ENCODE data around the gene KRT27. TPM values are rescaled to one million over a fixed set of nuclear protein-coding genes. Genes with fewer than 3 reads are reported as not detected.
"Not testable (repeated sequence)": the region's sequence is repeated elsewhere in the genome, so short reads cannot be mapped to it uniquely, and the experiment has no call there.

KRT27 gene
- total RNA-seq, 1 donor from 2014 or later: not detected

GRCh38 chr17:40760105-40761016, 22.0 kb downstream of the KRT27 start:
- DNase-seq (ENCODE audit: low read depth): no peak

GRCh38 chr17:40755231-40755630, 27.1 kb downstream of the KRT27 start, which contains the start of gene KRT25:
Gene KRT25, minus strand, starts transcription at chr17:40755331. Its CDS starts 60 bp downstream, at chr17:40755271.
- no peak for DNase-seq (ENCODE audit: low read depth)

GRCh38 chr17:40753804-40754203, 28.5 kb downstream of the KRT27 start:
- no peak for DNase-seq (ENCODE audit: low read depth)

GRCh38 chr17:40751065-40751464, 31.3 kb downstream of the KRT27 start:
- DNase-seq (ENCODE audit: low read depth): no peak

GRCh38 chr17:40750391-40750790, 32.0 kb downstream of the KRT27 start:
- DNase-seq (ENCODE audit: low read depth): no peak

GRCh38 chr17:40748666-40749065, 33.7 kb downstream of the KRT27 start:
- DNase-seq (ENCODE audit: low read depth): not testable (repeated sequence)

- DNase-seq (ENCODE audit: low read depth): no peak
Observed at GRCh38 chr17:40738553-40738952, 43.8 kb downstream of the KRT27 start.

- no peak for DNase-seq (ENCODE audit: low read depth)
Observed at GRCh38 chr17:40735016-40735415, 47.3 kb downstream of the KRT27 start.

- no peak for DNase-seq (ENCODE audit: low read depth)
Observed at GRCh38 chr17:40734018-40734417, 48.3 kb downstream of the KRT27 start.

- no peak for DNase-seq (ENCODE audit: low read depth)
Observed at GRCh38 chr17:40730970-40731369, 51.4 kb downstream of the KRT27 start.

GRCh38 chr17:40727447-40728231, 54.7 kb downstream of the KRT27 start:
- peak; percentile 5 for DNase-seq (ENCODE audit: low read depth)

- DNase-seq (ENCODE audit: low read depth): no peak
Observed at GRCh38 chr17:40726919-40727318, 55.4 kb downstream of the KRT27 start.

Other genes with a start within 250 kb of the KRT27 start
- 0.05 TPM in 1 of 2 replicates, not detected in the other for gene CCR7, start 217.1 kb downstream of the KRT27 start, total RNA-seq
- gene SMARCE1, start 134.7 kb downstream of the KRT27 start, total RNA-seq: 121 and 130 TPM in 2 replicates
- gene KRT222, start 117.4 kb downstream of the KRT27 start, total RNA-seq: not detected in 2 replicates
- not detected in 2 replicates for gene KRT24, start 78.8 kb downstream of the KRT27 start, total RNA-seq
- gene KRT25, start 27.2 kb downstream of the KRT27 start, total RNA-seq: not detected in 2 replicates
- not detected in 2 replicates for gene KRT26, start 10.3 kb downstream of the KRT27 start, total RNA-seq
- gene KRT28, start 17.4 kb upstream of the KRT27 start, total RNA-seq: not detected in 2 replicates
- 29.6 and 36.3 TPM in 2 replicates for gene KRT10, start 40.1 kb upstream of the KRT27 start, total RNA-seq
- gene KRT12, start 84.7 kb upstream of the KRT27 start, total RNA-seq: not detected in 2 replicates
- not detected in 2 replicates for gene KRT20, start 102.7 kb upstream of the KRT27 start, total RNA-seq
- not detected in 2 replicates for gene KRT23, start 155.1 kb upstream of the KRT27 start, total RNA-seq
- not detected in 2 replicates for gene KRT39, start 184.4 kb upstream of the KRT27 start, total RNA-seq
- gene KRT40, start 201.8 kb upstream of the KRT27 start, total RNA-seq: not detected in 2 replicates
- not detected in 2 replicates for gene KRTAP3-3, start 211.6 kb upstream of the KRT27 start, total RNA-seq
- not detected in 2 replicates for gene KRTAP3-2, start 217.4 kb upstream of the KRT27 start, total RNA-seq
- gene KRTAP3-1, start 226.6 kb upstream of the KRT27 start, total RNA-seq: not detected in 2 replicates
- 0.19 and 0.57 TPM in 2 replicates for gene KRTAP1-5, start 244.7 kb upstream of the KRT27 start, total RNA-seq
- gene KRTAP1-4, start 247.6 kb upstream of the KRT27 start, total RNA-seq: not detected in 2 replicates